ENCODE data around the gene PLSCR4. TPM values are rescaled to one million over a fixed set of nuclear protein-coding genes. Genes with fewer than 3 reads are reported as not detected.
A peak's percentile ranks its signal among the peaks of the same experiment; 100 is the strongest.

PLSCR4 gene
- total and polyA plus RNA-seq, 8 donors: 6.1 to 76.3 (median 18.6) TPM

DNA sequence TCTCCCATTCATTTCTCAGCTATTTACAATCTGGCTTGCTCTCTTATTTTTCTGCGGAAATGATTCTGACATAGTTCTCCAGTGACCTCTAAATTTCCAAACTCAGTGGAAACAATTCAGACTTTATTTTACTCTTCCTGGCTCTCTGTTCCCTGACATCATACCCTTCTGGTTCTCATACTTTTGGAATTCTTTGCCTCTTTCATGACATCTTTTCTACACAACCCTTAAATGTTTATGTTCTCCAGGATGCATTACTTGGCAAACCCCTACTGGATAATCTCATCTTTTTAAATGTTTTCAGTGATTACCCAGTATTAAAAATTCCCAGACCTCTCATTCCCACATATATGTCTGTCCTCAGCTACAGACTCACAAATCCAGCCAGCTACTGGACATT is 23.9 kb upstream of the PLSCR4 start:
- no peaks in the 10 kb centered on the region for H3K27me3 ChIP-seq
- DNase-seq: peak in 1 of 2 donors; percentile 84
- WGBS, 5 donors: 50 to 90% (median 72%) methylated on average over 1 of the region's 1 CpG
- TF ChIP-seq POLR2AphosphoS5 (IDR thresholded peaks at IDR 0.05) (peak in 1 of 3 donors; percentile 15), EP300 (IDR thresholded peaks at IDR 0.05) (no peak), POLR2A (IDR thresholded peaks at IDR 0.05) (no peak), CTCF (IDR thresholded peaks at IDR 0.05) (no peak)
- H3K27ac ChIP-seq: peak overlapping the region in 4 of 5 donors; percentile 18 to 67 (median 51)
- no peaks in the 10 kb centered on the region for H3K36me3 ChIP-seq
- intact Hi-C loops (cut with DNase I; ENCODE audit: low total_unique reads): no loop called here
- H3K9me3 ChIP-seq: no peaks in the 10 kb centered on the region
- H3K4me3 ChIP-seq: no peak overlapping the region
- H3K4me1 ChIP-seq: peaks cover 0 to 23% (median 10%) of the 10 kb centered on the region in 4 donors

GRCh38 chr3:146273721-146274407 is 23.0 kb upstream of the PLSCR4 start:
- TF ChIP-seq CTCF (IDR thresholded peaks at IDR 0.05) (no peak), POLR2AphosphoS5 (IDR thresholded peaks at IDR 0.05) (no peak), EP300 (IDR thresholded peaks at IDR 0.05) (no peak), POLR2A (IDR thresholded peaks at IDR 0.05) (no peak)
- peaks cover 0 to 22% (median 10%) of the 10 kb centered on the region in 4 donors for H3K4me1 ChIP-seq

GRCh38 chr3:146271180-146271579 is 20.3 kb upstream of the PLSCR4 start:
- intact Hi-C loops (cut with DNase I; ENCODE audit: low total_unique reads): no loop called here
- no peak overlapping the region for H3K4me3 ChIP-seq
- H3K27me3 ChIP-seq: no peaks in the 10 kb centered on the region
- no peaks in the 10 kb centered on the region for H3K9me3 ChIP-seq
- H3K27ac ChIP-seq: no peak overlapping the region
- DNase-seq: no peak
- TF ChIP-seq CTCF (IDR thresholded peaks at IDR 0.05): no peak
- no peak for TF ChIP-seq POLR2A (IDR thresholded peaks at IDR 0.05)
- no peak for TF ChIP-seq POLR2AphosphoS5 (IDR thresholded peaks at IDR 0.05)
- no peak for TF ChIP-seq EP300 (IDR thresholded peaks at IDR 0.05)
- H3K4me1 ChIP-seq: peaks cover 0 to 9% (median 0%) of the 10 kb centered on the region in 4 donors
- no peaks in the 10 kb centered on the region for H3K36me3 ChIP-seq

More at GRCh38 chr3:146273721-146274407, 23.0 kb upstream of the PLSCR4 start:
- DNase-seq: no peak
- WGBS, 5 donors: 90 to 94% (median 93%) methylated on average over 6 of the region's 6 CpGs
- Histone ChIP-seq H3K27ac (peak overlapping the region in 3 of 5 donors; percentile 45 to 67 (median 55)), H3K9me3 (no peaks in the 10 kb centered on the region), H3K4me3 (no peak overlapping the region), H3K36me3 (no peaks in the 10 kb centered on the region), H3K27me3 (no peaks in the 10 kb centered on the region)
- intact Hi-C loops (cut with DNase I; ENCODE audit: low total_unique reads): no loop called here

- Histone ChIP-seq H3K4me3 (no peak overlapping the region), H3K9me3 (no peaks in the 10 kb centered on the region), H3K4me1 (peaks cover 0 to 2% (median 0%) of the 10 kb centered on the region in 4 donors), H3K27me3 (no peaks in the 10 kb centered on the region), H3K27ac (no peak overlapping the region), H3K36me3 (no peaks in the 10 kb centered on the region)
- no peak for TF ChIP-seq EP300 (IDR thresholded peaks at IDR 0.05)
- DNase-seq: no peak
- 77 to 91% (median 88%) methylated on average over 4 of the region's 4 CpGs for WGBS, 5 donors
- intact Hi-C loops (cut with DNase I; ENCODE audit: low total_unique reads): no loop called here
Measured at GRCh38 chr3:146269271-146269670, 18.4 kb upstream of the PLSCR4 start.
